ENCODE data around the gene FKBP14.

Gene FKBP14

DNA sequence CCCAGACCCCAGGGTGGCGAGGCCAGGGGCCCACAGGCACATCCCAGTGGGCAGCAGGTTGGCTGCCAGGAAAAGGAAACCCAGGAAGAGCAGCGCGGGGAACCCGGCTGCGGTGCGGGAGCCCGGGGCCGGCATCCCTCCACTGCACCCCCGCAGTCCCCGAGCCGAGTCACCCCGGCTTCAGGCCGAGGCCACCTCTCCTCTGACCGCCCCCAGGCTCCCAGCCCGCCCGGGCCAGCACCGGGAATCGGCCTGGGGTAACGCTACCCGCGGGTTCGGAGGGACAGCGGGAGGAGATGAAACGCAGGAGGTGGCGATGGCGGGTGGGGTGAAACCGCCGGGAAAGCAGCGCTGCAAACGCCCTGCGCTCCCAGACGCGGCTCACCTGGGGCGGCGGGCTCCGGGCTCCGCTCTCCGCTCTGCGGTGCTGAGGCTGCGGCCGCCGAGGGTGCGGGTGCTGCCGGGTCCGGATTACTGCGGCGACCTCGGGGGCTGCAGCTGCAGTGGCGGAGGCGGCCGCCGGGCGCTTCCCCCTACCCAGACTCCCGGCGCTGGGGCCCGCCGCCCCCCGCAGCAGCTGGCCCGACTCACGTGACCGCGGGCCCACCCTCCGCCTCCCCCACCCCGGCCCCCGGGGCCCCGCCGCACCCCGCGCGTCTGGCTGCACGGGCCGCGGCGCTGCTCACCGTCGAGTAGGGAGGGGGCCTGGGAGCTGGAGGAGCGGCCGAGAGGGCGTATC lies 37.1 kb downstream of the FKBP14 start, which contains the start of gene SCRN1:
Gene SCRN1, minus strand, starts transcription at position 545 of the 739 bp plus-strand sequence. CDS start 20,734 bp downstream, outside the sequence.
- in situ Hi-C loops (cut with HindIII; ENCODE audit: low pct_ligation_motif_present, low sequenced_read_pairs), result no loop called here
- TF ChIP-seq, protein P1, sequence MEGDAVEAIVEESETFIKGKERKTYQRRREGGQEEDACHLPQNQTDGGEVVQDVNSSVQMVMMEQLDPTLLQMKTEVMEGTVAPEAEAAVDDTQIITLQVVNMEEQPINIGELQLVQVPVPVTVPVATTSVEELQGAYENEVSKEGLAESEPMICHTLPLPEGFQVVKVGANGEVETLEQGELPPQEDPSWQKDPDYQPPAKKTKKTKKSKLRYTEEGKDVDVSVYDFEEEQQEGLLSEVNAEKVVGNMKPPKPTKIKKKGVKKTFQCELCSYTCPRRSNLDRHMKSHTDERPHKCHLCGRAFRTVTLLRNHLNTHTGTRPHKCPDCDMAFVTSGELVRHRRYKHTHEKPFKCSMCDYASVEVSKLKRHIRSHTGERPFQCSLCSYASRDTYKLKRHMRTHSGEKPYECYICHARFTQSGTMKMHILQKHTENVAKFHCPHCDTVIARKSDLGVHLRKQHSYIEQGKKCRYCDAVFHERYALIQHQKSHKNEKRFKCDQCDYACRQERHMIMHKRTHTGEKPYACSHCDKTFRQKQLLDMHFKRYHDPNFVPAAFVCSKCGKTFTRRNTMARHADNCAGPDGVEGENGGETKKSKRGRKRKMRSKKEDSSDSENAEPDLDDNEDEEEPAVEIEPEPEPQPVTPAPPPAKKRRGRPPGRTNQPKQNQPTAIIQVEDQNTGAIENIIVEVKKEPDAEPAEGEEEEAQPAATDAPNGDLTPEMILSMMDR (IDR thresholded peaks at IDR 0.05; ENCODE audit: low read depth, low read length, missing control alignments), result no peak
- peak within 1 kb of the TSS; percentile 84 for H3K4me3 ChIP-seq (ENCODE audit: low read depth, low read length)
- H3K27me3 ChIP-seq (replicated peaks), result no peaks in the 10 kb centered on the region
- no peak for DNase-seq
- H3K27ac ChIP-seq, result peak within 1 kb of the TSS; percentile 82
- H3K36me3 ChIP-seq (replicated peaks), result no peaks in the 10 kb centered on the region

- Histone ChIP-seq H3K27ac (peak overlapping the region; percentile 82), H3K4me3 (ENCODE audit: low read depth, low read length) (peak overlapping the region; percentile 84), H3K36me3 (replicated peaks) (no peaks in the 10 kb centered on the region), H3K27me3 (replicated peaks) (no peaks in the 10 kb centered on the region)
- TF ChIP-seq, protein P1 (IDR thresholded peaks at IDR 0.05; ENCODE audit: low read depth, low read length, missing control alignments), result no peak
- DNase-seq, result peak; percentile 64
- in situ Hi-C loops (cut with HindIII; ENCODE audit: low pct_ligation_motif_present, low sequenced_read_pairs), result no loop called here
Measured at GRCh38 chr7:29988424-29989256, 37.9 kb downstream of the FKBP14 start.

DNA sequence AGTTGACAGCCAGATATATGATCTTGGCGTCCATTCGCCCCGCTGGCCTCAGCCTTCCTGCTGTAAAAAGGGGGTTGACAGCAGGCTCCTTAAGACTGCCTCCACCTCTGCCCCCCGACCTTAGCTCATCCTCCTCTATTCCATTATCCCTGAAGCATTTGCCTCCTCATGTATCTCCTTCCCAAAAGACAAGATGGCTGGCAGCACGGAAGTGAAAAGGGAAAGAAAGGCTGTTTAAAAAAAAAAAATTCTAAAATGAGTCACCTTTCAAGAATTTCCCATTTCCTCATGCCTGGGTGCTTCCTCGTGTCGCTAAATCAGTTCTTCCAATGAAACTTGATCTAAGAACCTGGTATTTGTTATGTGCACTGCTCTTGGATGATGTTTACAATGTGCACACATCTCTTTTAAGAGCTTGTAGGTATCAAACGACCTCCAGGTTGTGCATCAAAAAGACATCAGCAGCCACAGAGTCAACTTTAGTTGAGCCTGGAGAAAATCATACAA lies 38.6 kb downstream of the FKBP14 start:
- peak overlapping the region; percentile 82 for H3K27ac ChIP-seq
- H3K27me3 ChIP-seq (replicated peaks), result no peaks in the 10 kb centered on the region
- H3K4me3 ChIP-seq (ENCODE audit: low read depth, low read length), result peak overlapping the region; percentile 84
- no peaks in the 10 kb centered on the region for H3K36me3 ChIP-seq (replicated peaks)
- peak; percentile 57 for DNase-seq
- in situ Hi-C loops (cut with HindIII; ENCODE audit: low pct_ligation_motif_present, low sequenced_read_pairs), result no loop called here
- TF ChIP-seq, protein P1 (IDR thresholded peaks at IDR 0.05; ENCODE audit: low read depth, low read length, missing control alignments), result no peak

DNA sequence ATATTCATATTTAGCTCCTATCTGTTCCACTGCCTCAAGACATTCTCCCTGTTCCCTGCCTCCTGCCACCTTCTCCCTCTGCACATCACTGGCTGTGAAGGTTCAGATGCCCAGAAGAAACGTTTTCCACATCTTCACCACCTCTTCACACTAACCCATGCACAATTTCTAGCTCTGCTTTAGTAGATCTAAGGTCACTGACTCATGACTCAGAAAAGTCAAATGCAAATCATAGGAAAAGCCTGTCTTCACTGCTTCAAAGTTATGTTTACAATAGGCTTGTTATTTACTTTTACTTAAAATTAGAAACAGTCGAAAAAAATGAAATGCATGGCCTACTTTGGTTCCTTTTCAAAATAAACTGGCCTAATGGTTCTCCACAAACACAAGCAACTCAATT lies 39.4 kb downstream of the FKBP14 start:
- in situ Hi-C loops (cut with HindIII; ENCODE audit: low pct_ligation_motif_present, low sequenced_read_pairs), result no loop called here
- H3K27ac ChIP-seq, result peak overlapping the region; percentile 82
- no peaks in the 10 kb centered on the region for H3K27me3 ChIP-seq (replicated peaks)
- H3K4me3 ChIP-seq (ENCODE audit: low read depth, low read length), result no peak overlapping the region
- DNase-seq, result no peak
- H3K36me3 ChIP-seq (replicated peaks), result no peaks in the 10 kb centered on the region
- TF ChIP-seq, protein P1 (IDR thresholded peaks at IDR 0.05; ENCODE audit: low read depth, low read length, missing control alignments), result no peak

DNA sequence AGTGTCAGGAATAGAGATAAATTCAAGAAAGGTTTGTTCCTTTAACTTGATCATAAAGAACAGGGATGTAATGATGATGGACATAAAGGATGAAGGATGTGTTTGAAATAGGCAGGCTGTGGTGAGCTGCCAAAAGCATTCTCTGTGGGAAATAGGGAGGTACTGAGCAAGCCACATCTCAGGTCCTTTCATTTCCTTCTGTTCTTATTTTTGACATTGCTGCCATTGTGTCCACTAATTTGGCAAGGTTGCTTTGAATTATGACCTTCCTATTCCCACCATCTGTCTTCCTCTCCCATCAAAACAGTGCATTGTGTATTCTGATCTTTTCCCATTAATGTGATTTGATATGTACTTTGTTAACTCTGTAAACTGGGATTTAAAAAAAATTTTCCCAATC lies 46.4 kb downstream of the FKBP14 start:
- Histone ChIP-seq H3K4me3 (ENCODE audit: low read depth, low read length) (no peak overlapping the region), H3K36me3 (replicated peaks) (no peaks in the 10 kb centered on the region), H3K27ac (no peak overlapping the region), H3K27me3 (replicated peaks) (no peaks in the 10 kb centered on the region)
- TF ChIP-seq, protein P1 (IDR thresholded peaks at IDR 0.05; ENCODE audit: low read depth, low read length, missing control alignments), result no peak
- no peak for DNase-seq
- in situ Hi-C loops (cut with HindIII; ENCODE audit: low pct_ligation_motif_present, low sequenced_read_pairs), result no loop called here
